Pancreas (tissue), 10 donors: ENCODE results near the gene RAB4A. TPM values are rescaled to one million over a fixed set of nuclear protein-coding genes. Genes with fewer than 3 reads are reported as not detected.
"Not testable (repeated sequence)": the region's sequence is repeated elsewhere in the genome, so short reads cannot be mapped to it uniquely, and the experiment has no call there.

Experiments used
- ATAC-seq, 4 donors: fragments of 200-7000 bp; cut with Tn5 transposase; one replicate each; pipeline versions ENCODE4 v1.8.0 to v1.9.1; 2020; ENCODE audit warnings: mild to moderate bottlenecking in 4 of 4, moderate library complexity in 4 of 4
- DNase-seq, 6 donors: peaks; one replicate each; pipeline ENCODE4 v3.0.0-alpha.2; 2020
- FAIRE-seq: peaks from 2 replicates; lab custom pipeline; 2012; peaks lifted over from hg19 to GRCh38; lab: Jason Lieb, UNC
- H3K27ac ChIP-seq, 4 donors: fragments of 200-600 bp; sonication (generic); 1 replicate in 3 of 4; 2 replicates in 1 of 4; pipeline versions ENCODE4 v1.5.0 to v1.8.0; 2020
- H3K27me3 ChIP-seq, 4 donors: fragments of 200-600 bp; one replicate each; pipeline ENCODE4 v1.8.0; 2021
- H3K36me3 ChIP-seq, 3 donors: fragments of 200-600 bp; sonication (generic) in 1 of 3; one replicate each; pipeline versions ENCODE4 v1.5.0 to v1.8.0; 2020 to 2021
- H3K4me1 ChIP-seq, 3 donors: fragments of 200-600 bp; one replicate each; pipeline ENCODE4 v1.8.0; 2021
- H3K4me3 ChIP-seq, 4 donors: fragments of 200-600 bp; sonication (generic) in 2 of 4; one replicate each; pipeline versions ENCODE4 v1.5.0 to v1.8.0; 2020 to 2021
- H3K9me3 ChIP-seq, 4 donors: fragments of 200-600 bp; one replicate each; pipeline ENCODE4 v1.8.0; 2021
- CTCF ChIP-seq, 4 donors: fragments of 200-600 bp; sonication (generic) in 3 of 4; IDR thresholded peaks; one replicate each; pipeline versions ENCODE4 v1.5.0 to v1.8.0; 2021; ENCODE audit warnings: antibody characterized with exemption in 4 of 4
- WGBS, 2 donors: extraction: QIAGEN DNeasy Blood & Tissue Kit; methylation state at CpG; one replicate each; pipeline ENCODE4 v1.1.7; 2013; 5-methylcytosine and 5-hydroxymethylcytosine counted together
- intact Hi-C, 3 donors: fragments of 100-400 bp; cut with DNase I; formaldehyde crosslinking; loops; one replicate each; pipeline versions ENCODE4 v1.11.1 to v1.14.2; 2022
- polyA plus RNA-seq, 2 donors: library from polyadenylated mRNA; stranded (reverse); fragments of 200-250 nt; gene quantifications; one replicate each; pipeline ENCODE4 v1.2.3, GENCODE V29; 2013
- total RNA-seq, 6 donors: library from RNA; stranded (reverse); fragmentation: NEBNext Ultra II Directional in 4 of 6; extraction: Animal tissue kit (Norgen Biotek cat#: 25700) in 4 of 6; gene quantifications; one replicate each; pipeline versions ENCODE4 v1.2.1 to v1.2.4, GENCODE V29; 2021 to 2023
- donor health status: healthy with polysubstance abuse.
- donor health status: DM: no; HTN: no; CAD: no; lungs with moderate emphysema.
- donor health status: DM: no; HTN: no; CAD: no.
- donor health status: control.
- donor health status: control.
- donor health status: Bipolar disorder and iron deficiency.
- donor health status: DM: yes; HTN: yes; CAD: no.
- donor health status: DM: no; HTN: no; CAD: no.
- donor health status: DM: no; HTN: no; CAD: no.
- donor health status: DM: yes; HTN: yes; CAD: no.

The RAB4A gene
- total and polyA plus RNA-seq, 8 donors, result 14.5 to 67.4 (median 53.7) TPM

- FAIRE-seq, result no peak
- Histone ChIP-seq H3K4me3 (no peak overlapping the region), H3K36me3 (peaks cover 0 to 11% (median 0%) of the 10 kb centered on the region in 3 donors), H3K27me3 (no peaks in the 10 kb centered on the region), H3K27ac (no peak overlapping the region), H3K4me1 (peaks cover 0 to 4% (median 0%) of the 10 kb centered on the region in 3 donors), H3K9me3 (no peaks in the 10 kb centered on the region)
- no peak for ATAC-seq
- WGBS, 2 donors, result 91 to 100% methylated on average over 1 of the region's 1 CpG
- intact Hi-C loops, result no loop called here
- DNase-seq, result no peak
- no peak for TF ChIP-seq CTCF (IDR thresholded peaks at IDR 0.05)
These were observed 16.4 kb downstream of the RAB4A start for GRCh38 chr1:229287267-229287666.

GRCh38 chr1:229288516-229288915, 17.6 kb downstream of the RAB4A start:
- no peak for ATAC-seq
- no peaks in the 10 kb centered on the region for H3K27me3 ChIP-seq
- H3K4me1 ChIP-seq, result peaks cover 0 to 4% (median 0%) of the 10 kb centered on the region in 3 donors
- no peak for TF ChIP-seq CTCF (IDR thresholded peaks at IDR 0.05)
- 88 to 93% methylated on average over 1 of the region's 1 CpG for WGBS, 2 donors
- H3K4me3 ChIP-seq, result no peak overlapping the region
- DNase-seq, result no peak
- peaks cover 0 to 11% (median 0%) of the 10 kb centered on the region in 3 donors for H3K36me3 ChIP-seq
- no peak for FAIRE-seq
- no peaks in the 10 kb centered on the region for H3K9me3 ChIP-seq
- intact Hi-C loops, result no loop called here
- no peak overlapping the region for H3K27ac ChIP-seq

- H3K9me3 ChIP-seq, FAIRE-seq, DNase-seq, H3K4me3 ChIP-seq, H3K27me3 ChIP-seq, ATAC-seq, H3K27ac ChIP-seq, intact Hi-C loops, H3K4me1 ChIP-seq: not testable (repeated sequence)
- peaks cover 0 to 11% (median 0%) of the 10 kb centered on the region in 3 donors for H3K36me3 ChIP-seq
- WGBS, 2 donors, result 96 to 99% methylated on average over 3 of the region's 4 CpGs
These were observed 20.8 kb downstream of the RAB4A start for GRCh38 chr1:229291686-229292085.

- H3K27ac ChIP-seq, result no peak overlapping the region
These were observed 22.8 kb downstream of the RAB4A start for GRCh38 chr1:229293528-229294204.

GRCh38 chr1:229295745-229296144, 24.8 kb downstream of the RAB4A start:
- ATAC-seq, result no peak
- intact Hi-C loops, result no loop called here
- Histone ChIP-seq H3K27ac (no peak overlapping the region), H3K4me3 (no peak overlapping the region), H3K9me3 (no peaks in the 10 kb centered on the region), H3K27me3 (no peaks in the 10 kb centered on the region), H3K4me1 (no peaks in the 10 kb centered on the region), H3K36me3 (peaks cover 0 to 20% (median 10%) of the 10 kb centered on the region in 3 donors)
- no peak for DNase-seq
- 88 to 89% methylated on average over 11 of the region's 11 CpGs for WGBS, 2 donors
- TF ChIP-seq CTCF (IDR thresholded peaks at IDR 0.05), result no peak
- FAIRE-seq, result no peak

More at GRCh38 chr1:229293528-229294204, 22.8 kb downstream of the RAB4A start:
- DNase-seq, result no peak
- no peak for TF ChIP-seq CTCF (IDR thresholded peaks at IDR 0.05)
- no peaks in the 10 kb centered on the region for H3K4me1 ChIP-seq
- H3K9me3 ChIP-seq, result no peaks in the 10 kb centered on the region
- no peak for FAIRE-seq
- no peaks in the 10 kb centered on the region for H3K27me3 ChIP-seq
- H3K36me3 ChIP-seq, result peaks cover 0 to 17% (median 0%) of the 10 kb centered on the region in 3 donors
- WGBS, 2 donors, result 95 to 96% methylated on average over 10 of the region's 10 CpGs
- no peak for ATAC-seq
- H3K4me3 ChIP-seq, result no peak overlapping the region
- intact Hi-C loops, result no loop called here
